Stimulated activated CD4-positive, alpha-beta T cell treated with anti-CD3 and anti-CD28 coated beads, TNF-alpha, amount 100 ng/mL, for 48 hours (primary cell): ENCODE data around the gene COLEC11.
"Not testable (repeated sequence)": the region's sequence is repeated elsewhere in the genome, so short reads cannot be mapped to it uniquely, and the experiment has no call there.

Experiments
- DNase-seq, 3 donors: peaks; one replicate each; pipeline ENCODE4 v3.0.0-alpha.2; 2020; ENCODE audit warnings: low read depth in 3 of 3

Gene COLEC11

DNA sequence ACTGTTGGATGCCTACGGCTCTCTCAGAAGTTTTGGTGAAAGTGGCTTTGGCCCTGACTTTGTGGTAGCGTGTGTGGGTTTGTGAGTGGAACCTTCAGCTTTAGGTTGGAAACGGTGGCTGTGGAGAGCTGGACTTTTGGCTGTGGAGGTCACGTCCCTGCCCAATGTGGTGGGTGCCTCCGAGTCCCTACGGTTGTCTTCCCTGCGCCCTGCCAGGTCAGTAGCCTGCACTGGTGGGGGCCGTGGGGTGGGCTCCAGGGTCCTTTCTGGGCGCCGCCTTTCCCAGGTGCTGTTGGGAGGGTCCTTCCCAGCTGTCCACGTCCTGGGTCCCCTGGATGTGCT is 11.1 kb downstream of the COLEC11 start:
- no peak for DNase-seq

- DNase-seq = no peak
Measured at GRCh38 chr2:3606370-3607201, 11.7 kb downstream of the COLEC11 start.

DNA sequence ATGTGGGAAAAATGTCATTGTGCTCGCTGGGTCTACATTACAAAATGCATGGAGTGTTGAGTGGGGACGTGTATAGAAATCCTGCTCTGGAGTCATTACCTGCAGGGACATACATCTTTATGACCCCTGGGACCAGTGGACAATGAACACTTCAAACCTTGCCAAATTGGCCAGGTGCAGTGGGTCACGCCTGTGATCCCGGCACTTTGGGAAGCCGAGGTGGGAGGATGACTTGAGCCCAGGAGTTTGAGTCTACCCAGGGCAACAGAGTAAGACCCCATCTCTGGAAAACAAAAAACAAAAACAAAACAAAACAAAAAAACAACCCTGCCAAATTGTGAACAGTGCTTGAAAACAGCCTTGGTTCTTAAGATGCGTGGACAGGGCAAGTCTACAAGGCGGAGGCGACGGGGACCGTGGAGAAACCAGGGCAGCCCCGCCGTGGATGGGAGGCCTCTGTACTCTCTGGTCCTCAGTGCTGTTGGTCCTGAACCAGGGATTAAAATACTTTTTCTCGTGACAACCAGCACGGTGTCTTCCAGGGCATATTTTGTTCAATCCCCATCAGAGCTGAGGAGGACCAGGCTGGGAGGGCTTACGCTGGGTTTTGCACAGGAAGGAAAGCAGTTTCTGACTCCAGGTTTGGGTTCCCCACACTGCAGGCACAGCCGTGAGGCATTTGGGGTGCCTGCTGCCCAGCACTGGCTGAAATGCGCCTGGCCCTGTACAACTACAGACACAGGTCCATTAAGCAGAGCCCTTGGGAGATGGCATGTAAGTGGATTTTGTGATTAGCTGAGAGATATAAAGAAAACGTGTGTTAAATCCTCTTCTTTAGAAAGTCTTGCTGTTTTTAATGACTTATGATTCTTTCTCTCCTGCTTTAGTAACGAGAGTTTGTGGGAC is 13.7 kb downstream of the COLEC11 start:
- DNase-seq = no peak

- DNase-seq = not testable (repeated sequence)
Measured at GRCh38 chr2:3609279-3609673, 14.4 kb downstream of the COLEC11 start.

- DNase-seq = no peak
Measured at GRCh38 chr2:3610415-3610814, 15.5 kb downstream of the COLEC11 start.

GRCh38 chr2:3610881-3611505 is 16.1 kb downstream of the COLEC11 start:
- no peak for DNase-seq

DNA sequence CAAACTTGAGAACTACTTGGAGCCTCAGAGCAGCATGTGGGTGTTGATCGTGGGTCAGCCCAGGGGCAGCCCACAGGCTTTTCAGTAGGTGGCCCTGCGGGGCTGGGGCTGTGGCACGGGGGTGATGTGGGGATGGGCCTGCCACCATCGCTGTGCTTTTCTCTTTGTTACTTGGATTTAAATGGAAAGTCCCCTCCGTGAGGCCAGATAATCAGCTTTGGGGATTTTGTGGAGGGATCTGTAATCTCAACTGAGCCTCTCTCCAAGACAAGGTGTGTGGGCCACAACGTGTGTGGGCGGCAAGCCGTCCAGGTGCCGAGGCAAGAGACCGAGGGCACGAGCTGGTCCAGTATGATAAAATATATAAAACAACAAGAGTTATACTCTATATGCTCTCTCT is 16.7 kb downstream of the COLEC11 start:
- DNase-seq = no peak

DNA sequence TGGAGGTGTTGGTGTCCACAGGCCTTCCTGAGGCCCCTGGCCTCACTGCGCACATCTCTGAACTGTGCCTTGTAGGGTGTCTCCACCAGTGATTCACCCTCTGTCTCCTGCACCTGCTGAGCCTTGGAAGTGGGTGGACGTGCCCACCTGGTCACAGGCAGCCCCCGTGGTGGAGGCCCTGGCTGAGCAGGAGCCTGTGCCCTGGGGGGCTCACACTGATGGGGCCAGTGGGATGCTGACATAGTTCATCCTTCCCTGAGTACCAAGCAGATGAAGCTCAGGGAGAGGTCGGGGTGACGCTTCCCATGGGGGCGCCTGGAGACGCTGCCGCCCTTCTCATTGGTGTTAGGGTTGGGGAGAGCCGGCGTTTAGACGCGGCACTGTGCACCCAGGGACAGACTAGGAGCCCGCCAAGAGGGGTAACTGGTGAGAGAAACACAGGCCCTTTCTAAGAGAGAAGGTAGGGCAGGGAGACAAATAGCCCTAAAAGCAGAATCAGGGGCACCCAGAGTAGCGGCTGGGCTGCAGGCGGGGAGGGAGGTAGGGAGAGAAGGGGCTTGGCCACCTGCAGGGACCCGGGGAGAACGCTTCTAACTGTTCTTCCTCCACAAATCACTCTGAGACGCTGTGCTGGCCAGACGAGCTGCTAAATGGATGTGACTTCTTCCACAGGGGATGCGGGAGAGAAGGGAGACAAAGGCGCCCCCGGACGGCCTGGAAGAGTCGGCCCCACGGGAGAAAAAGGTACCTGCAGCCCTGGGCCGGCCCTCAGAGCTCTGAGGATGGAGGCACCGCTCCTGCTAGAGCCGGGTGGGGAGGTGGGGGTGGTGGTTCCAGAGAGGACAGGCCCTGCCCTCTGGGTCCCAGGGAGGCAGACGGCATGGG is 18.0 kb downstream of the COLEC11 start:
- no peak for DNase-seq

- DNase-seq = no peak
Measured at GRCh38 chr2:3613524-3613905, 18.6 kb downstream of the COLEC11 start.

- DNase-seq = not testable (repeated sequence)
Measured at GRCh38 chr2:3614743-3615142, 19.8 kb downstream of the COLEC11 start.

- not testable (repeated sequence) for DNase-seq
Measured at GRCh38 chr2:3615541-3616200, 20.8 kb downstream of the COLEC11 start.

DNA sequence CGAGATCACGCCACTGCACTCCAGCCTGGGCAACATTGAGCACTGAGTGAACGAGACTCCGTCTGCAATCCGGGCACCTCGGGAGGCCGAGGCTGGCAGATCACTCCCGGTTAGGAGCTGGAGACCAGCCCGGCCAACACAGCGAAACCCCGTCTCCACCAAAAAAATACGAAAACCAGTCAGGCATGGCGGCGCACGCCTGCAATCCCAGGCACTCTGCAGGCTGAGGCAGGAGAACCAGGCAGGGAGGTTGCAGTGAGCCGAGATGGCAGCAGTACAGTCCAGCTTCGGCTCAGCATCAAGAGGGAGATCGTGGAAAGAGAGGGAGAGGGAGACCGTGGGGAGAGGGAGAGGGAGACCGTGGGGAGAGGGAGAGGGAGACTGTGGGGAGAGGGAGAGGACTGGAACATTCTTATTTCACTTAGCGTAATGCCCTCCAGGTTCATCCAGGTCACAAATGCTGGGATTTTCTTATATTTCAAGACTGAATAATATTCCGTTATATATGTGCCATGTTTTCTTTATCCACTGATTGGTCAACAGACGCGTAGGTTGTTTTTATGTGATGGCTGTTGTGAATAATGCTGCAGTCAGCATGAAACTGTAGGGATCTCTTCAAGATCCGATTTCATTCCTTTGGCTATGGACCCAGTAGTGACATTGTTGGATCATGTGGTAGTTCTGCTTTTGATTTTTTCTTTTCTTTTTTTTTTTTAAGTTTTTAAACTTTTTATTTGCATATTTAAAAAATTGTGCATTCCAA is 21.7 kb downstream of the COLEC11 start:
- DNase-seq = not testable (repeated sequence)

DNA sequence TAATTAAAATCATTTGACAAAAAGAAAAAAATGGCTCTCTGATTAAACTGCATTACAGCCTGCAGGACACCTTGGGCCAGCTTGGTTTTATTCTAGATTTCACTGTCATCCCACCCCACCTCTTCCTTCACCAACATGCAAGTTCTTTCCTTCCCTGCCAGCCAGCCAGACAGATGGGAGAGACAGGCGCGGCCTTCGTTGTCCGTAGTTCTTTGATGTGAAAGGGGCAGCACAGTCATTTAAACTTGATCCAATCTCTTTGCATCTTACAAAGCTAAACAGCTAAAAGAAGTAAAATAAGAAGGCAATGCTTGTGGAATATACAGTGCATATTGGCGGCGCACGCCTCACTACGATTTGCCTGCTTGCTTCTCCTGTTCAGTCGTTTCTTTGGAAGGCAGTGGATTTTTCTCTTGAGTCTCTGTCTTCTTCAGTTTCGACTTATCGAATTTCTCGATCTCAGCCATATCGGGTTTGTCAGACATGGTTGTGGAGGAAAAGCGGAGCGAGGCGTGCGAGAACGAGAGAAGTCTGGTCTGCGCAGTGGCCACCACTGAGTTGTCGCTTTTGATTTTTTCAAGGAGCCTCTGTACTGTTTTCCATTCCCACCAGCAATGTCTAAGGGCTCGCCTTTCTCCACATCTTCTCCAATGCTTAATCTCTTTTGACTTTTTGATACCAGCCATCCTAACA is 22.4 kb downstream of the COLEC11 start:
- no peak for DNase-seq

- DNase-seq = no peak
Measured at GRCh38 chr2:3618367-3618766, 23.5 kb downstream of the COLEC11 start.

DNA sequence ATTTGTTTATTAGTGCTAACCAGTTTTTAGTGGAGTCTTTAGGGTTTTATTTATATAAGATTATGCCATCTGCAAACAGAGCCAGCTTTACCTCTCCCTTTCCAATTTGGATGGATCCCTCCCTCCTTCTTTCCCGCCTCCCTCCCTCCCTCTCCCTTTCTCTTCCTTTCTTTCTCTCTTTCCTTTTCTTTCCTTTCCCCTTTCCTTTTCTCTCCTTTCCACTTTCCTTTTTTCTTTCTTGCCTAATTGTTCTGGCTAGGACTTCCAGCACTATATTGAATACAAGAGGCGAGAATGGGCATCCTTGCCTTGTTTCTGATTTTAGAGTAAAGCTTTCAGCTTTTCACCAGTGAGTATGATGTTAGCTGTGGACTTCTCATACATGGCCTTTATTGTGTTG is 24.1 kb downstream of the COLEC11 start:
- DNase-seq = no peak

DNA sequence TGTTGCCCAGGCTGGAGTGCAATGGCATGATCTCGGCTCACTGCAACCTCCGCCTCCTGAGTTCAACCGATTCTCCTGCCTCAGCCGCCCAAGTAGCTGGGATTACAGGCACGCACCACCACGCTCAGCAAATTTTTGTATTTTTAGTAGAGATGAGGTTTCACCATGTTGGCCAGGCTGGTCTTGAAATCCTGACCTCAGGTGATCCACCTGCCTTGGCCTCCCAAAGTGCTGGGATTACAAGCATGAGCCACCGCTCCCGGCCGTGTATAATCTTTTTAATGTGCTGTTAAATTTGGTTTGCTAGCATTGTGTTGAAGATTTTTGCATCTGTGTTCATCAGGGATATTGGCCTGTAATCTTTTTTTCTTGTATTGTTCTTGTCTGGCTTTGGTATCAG is 24.7 kb downstream of the COLEC11 start:
- DNase-seq = not testable (repeated sequence)

DNA sequence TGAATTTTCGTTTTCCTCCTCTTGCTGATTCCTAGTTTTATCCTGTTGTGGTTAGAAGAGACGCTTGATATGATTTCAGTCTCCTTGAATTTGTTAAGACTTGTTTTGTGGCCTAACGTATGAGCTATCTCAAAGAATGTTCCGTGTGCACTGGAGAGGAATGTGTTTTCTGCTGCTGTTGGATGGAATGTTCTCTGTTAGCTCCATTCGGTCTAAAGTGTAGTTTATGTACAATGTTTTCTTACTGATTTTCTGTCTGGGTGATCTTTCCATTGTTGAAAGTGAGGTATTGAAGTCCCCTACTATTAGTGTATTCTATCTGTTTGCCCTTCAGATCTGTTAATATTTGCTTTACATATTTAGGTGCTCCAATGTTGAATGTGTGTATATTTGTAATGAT is 25.9 kb downstream of the COLEC11 start:
- DNase-seq = no peak

DNA sequence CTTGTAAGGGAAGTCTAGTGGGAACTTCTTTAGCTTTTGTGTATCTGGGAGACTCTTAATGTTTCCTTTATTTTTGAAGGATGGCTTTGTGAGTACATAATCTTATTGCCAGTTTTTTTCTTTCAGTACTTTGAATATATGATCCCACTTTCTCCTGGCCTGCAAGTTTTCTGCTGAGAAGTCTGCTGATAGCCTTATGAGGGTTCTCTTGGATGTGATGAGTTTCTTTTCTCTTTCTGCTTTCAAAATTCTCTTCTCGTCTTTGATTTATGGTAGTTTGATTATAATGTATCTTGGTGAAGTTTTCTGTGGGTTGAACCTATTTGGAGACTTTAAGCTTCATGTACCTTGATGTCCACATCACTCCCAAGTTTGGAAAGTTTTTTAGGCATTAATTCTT is 28.1 kb downstream of the COLEC11 start:
- DNase-seq = no peak

DNA sequence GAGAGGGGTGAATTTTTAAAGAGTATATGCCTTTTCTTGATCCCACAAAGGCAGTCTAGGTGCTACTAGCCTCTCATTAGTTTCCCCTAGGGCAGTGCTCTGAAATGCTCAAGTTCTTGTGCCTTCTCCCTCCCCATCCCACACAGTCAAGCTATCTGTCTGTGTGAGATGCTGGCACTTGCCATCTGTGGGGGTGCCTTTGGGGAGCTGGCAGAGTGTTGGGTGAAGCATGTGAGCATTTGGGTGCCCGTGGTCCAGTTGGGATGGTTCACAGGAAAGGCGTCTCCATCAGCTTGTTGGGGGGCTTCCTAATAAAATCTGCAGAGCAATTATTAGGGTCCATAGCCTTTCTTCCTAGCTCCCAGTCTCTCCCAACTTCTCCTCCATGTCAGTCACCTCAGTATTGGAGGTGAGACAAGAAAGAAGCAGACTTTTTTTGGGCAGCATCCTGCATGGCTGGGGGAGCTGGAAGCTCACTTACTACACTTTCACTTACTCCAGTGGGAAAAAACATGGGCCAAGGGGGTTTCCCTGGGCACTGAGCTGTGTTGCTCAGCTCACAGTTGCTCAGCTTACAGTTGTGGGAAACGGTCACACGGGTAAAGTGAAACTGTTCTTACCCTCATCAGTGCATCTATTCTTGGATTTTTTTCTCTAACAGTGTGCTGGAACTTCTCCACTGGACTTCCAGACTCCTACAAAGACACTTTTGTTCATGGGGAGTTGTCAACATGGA is 29.3 kb downstream of the COLEC11 start:
- DNase-seq = no peak
